GM12892 (cell line): ENCODE data around the gene AOC1.

Source experiments
- POLR2A ChIP-seq: IDR thresholded peaks from 2 replicates; pipeline ENCODE4 v1.6.1; 2011; ENCODE audit warnings: low read depth, low read length, control low read depth
- POLR2AphosphoS5 ChIP-seq: IDR thresholded peaks from 2 replicates; pipeline ENCODE4 v1.6.1; 2011; ENCODE audit warnings: low read depth, low read length, control low read depth

- TF ChIP-seq POLR2A (no peak), POLR2AphosphoS5 (no peak)
Observed at GRCh38 chr7:150879345-150879744, 27.0 kb downstream of the AOC1 start.
